ENCODE measurements around the gene POLR2J3.
"Not testable (repeated sequence)": the region's sequence is repeated elsewhere in the genome, so short reads cannot be mapped to it uniquely, and the experiment has no call there.

GRCh38 chr7:102520797-102521196, 51.6 kb downstream of the POLR2J3 start:
- TF ChIP-seq IRF2 (CRISPR knock-in tag; IDR thresholded peaks at IDR 0.05; ENCODE audit: borderline replicate concordance, low read depth); ATF3 (CRISPR knock-in tag; conservative IDR thresholded peaks at IDR 0.05): not testable (repeated sequence)

Data from WTC11 (cell line).